GM12878 (cell line): ENCODE data around the gene TWIST1. TPM values are rescaled to one million over a fixed set of nuclear protein-coding genes. Genes with fewer than 3 reads are reported as not detected.

Experiments used
- ATAC-seq: fragments of 200-7000 bp; cut with Tn5 transposase; 3 replicates; pipeline ENCODE4 v1.9.1; 2020; ENCODE audit warnings: mild to moderate bottlenecking, moderate library complexity
- BruUV-seq: library from RNA; stranded (reverse); fragments of 400-500 nt; replicated peaks from 2 replicates; lab custom pipeline; 2021; lab: Mats Ljungman, UMichigan
- CTCF ChIA-PET: fragments of 300-600 bp; sonication (Branson Sonifier 250); formaldehyde crosslinking; extraction: SDS; loops from one replicate; lab custom pipeline; 2021; ENCODE audit warnings: inconsistent platforms; lab: Yijun Ruan, JAX
- POLR2A ChIA-PET: fragments of 350-600 bp; formaldehyde crosslinking; extraction: SDS; loops from one replicate; lab custom pipeline; 2021; ENCODE audit warnings: inconsistent platforms; lab: Charles Lee
- RAD21 ChIA-PET: fragments of 300-600 bp; sonication (Branson Sonifier 250); formaldehyde crosslinking; loops from one replicate; lab custom pipeline; 2023; ENCODE audit warnings: antibody characterized with exemption; ENCODE audit not compliant: unreplicated experiment; lab: Charles Lee
- SMC1A ChIA-PET: fragments of 300-600 bp; sonication (Branson Sonifier 250); formaldehyde crosslinking; loops from one replicate; lab custom pipeline; 2023; ENCODE audit not compliant: unreplicated experiment, uncharacterized antibody; lab: Charles Lee
- DNase-seq: peaks from one replicate; pipeline ENCODE4 v3.0.0-alpha.2; 2011; ENCODE audit warnings: low read depth, low spot score
- FAIRE-seq: peaks from 3 replicates; lab custom pipeline; 2011; peaks lifted over from hg19 to GRCh38; lab: Jason Lieb, UNC
- H2AFZ ChIP-seq: 2 replicates; pipeline ENCODE4 v1.6.0; 2011; ENCODE audit warnings: low read depth, low read length, control low read depth; ENCODE audit not compliant: control insufficient read depth
- H3K27ac ChIP-seq: 2 replicates; pipeline ENCODE4 v1.5.1; 2011; ENCODE audit warnings: control low read depth; ENCODE audit not compliant: control insufficient read depth, insufficient read depth
- H3K27me3 ChIP-seq, 2 experiments: replicated peaks in 1 of 2; 2 replicates each; pipeline versions ENCODE4 v1.6.0 to v1.6.1; 2011; ENCODE audit warnings: low read length in 1 of 2; ENCODE audit not compliant: control insufficient read depth in 2 of 2, insufficient read depth in 2 of 2
- H3K36me3 ChIP-seq, 2 experiments: 2 replicates each; pipeline ENCODE4 v1.5.1; 2011; ENCODE audit warnings: low read length in 1 of 2; ENCODE audit not compliant: control insufficient read depth in 2 of 2, insufficient read depth in 2 of 2
- H3K4me1 ChIP-seq: 2 replicates; pipeline ENCODE4 v1.6.1; 2011; ENCODE audit warnings: mild to moderate bottlenecking, low read length, moderate library complexity, mixed read lengths; ENCODE audit not compliant: control insufficient read depth, insufficient read depth
- H3K4me2 ChIP-seq: 2 replicates; pipeline ENCODE4 v1.6.0; 2011; ENCODE audit warnings: control low read depth; ENCODE audit not compliant: control insufficient read depth, insufficient read depth
- H3K4me3 ChIP-seq: fragments of 200-600 bp; sonication (generic); 2 replicates; pipeline ENCODE4 v1.5.1; 2016
- H3K79me2 ChIP-seq: 2 replicates; pipeline ENCODE4 v1.6.0; 2011; ENCODE audit warnings: low read length; ENCODE audit not compliant: control insufficient read depth, insufficient read depth
- H3K9ac ChIP-seq: 2 replicates; pipeline ENCODE4 v1.8.0; 2011; ENCODE audit warnings: low read length, control low read depth, mixed read lengths; ENCODE audit not compliant: control insufficient read depth, insufficient read depth
- H3K9me3 ChIP-seq: replicated peaks from 3 replicates; pipeline ENCODE4 v1.5.1; 2011; ENCODE audit warnings: mild to moderate bottlenecking, low read length; ENCODE audit not compliant: control insufficient read depth, insufficient read depth
- H4K20me1 ChIP-seq: 2 replicates; pipeline ENCODE4 v1.6.0; 2011; ENCODE audit not compliant: control insufficient read depth, insufficient read depth
- CREB1 ChIP-seq: IDR thresholded peaks from 2 replicates; pipeline ENCODE4 v1.6.1; 2012; ENCODE audit warnings: low read depth, mild to moderate bottlenecking, inconsistent platforms
- IKZF1 ChIP-seq: fragments of 450-650 bp; conservative IDR thresholded peaks from 2 replicates; pipeline ENCODE4 v1.6.1; 2017; ENCODE audit warnings: antibody characterized with exemption, mild to moderate bottlenecking
- KLF5 ChIP-seq: fragments of 450-650 bp; IDR thresholded peaks from 2 replicates; pipeline ENCODE4 v1.6.1; 2014; ENCODE audit warnings: mild to moderate bottlenecking; ENCODE audit not compliant: partially characterized antibody
- MEF2A ChIP-seq: IDR thresholded peaks from 2 replicates; pipeline ENCODE4 v1.6.1; 2011; ENCODE audit warnings: low read depth, mild to moderate bottlenecking, low read length, moderate library complexity; ENCODE audit not compliant: insufficient read depth
- MXI1 ChIP-seq: fragments of 150-350 bp; IDR thresholded peaks from 2 replicates; pipeline ENCODE4 v1.6.1; 2011; ENCODE audit warnings: low read depth, mild to moderate bottlenecking, inconsistent platforms, low read length, improper control_type of control experiment
- NR2C1 ChIP-seq: fragments of 450-650 bp; IDR thresholded peaks from 2 replicates; pipeline ENCODE4 v1.6.1; 2017; ENCODE audit warnings: antibody characterized with exemption, mild to moderate bottlenecking, moderate library complexity
- RCOR1 ChIP-seq: conservative IDR thresholded peaks from 2 replicates; pipeline ENCODE4 v1.6.1; 2012; ENCODE audit warnings: low read depth, low read length, improper control_type of control experiment
- SMC3 ChIP-seq: IDR thresholded peaks from 2 replicates; pipeline ENCODE4 v1.6.1; 2011; ENCODE audit warnings: low read length, improper control_type of control experiment, borderline replicate concordance
- TAF1 ChIP-seq: IDR thresholded peaks from 2 replicates; pipeline ENCODE4 v1.6.1; 2011; ENCODE audit warnings: mild to moderate bottlenecking, low read depth, low read length, borderline replicate concordance
- WRNIP1 ChIP-seq: IDR thresholded peaks from 2 replicates; pipeline ENCODE4 v1.6.1; 2011; ENCODE audit warnings: low read depth, low read length, improper control_type of control experiment, borderline replicate concordance
- ZNF622 ChIP-seq: fragments of 450-650 bp; IDR thresholded peaks from 2 replicates; pipeline ENCODE4 v1.6.1; 2017; ENCODE audit warnings: mild to moderate bottlenecking, inconsistent platforms
- WGBS: methylation state at CpG from one replicate; pipeline ENCODE4 v1.1.6; 2016; ENCODE audit warnings: low lambda C conversion rate; ENCODE audit not compliant: insufficient replicate concordance, insufficient coverage; ENCODE audit errors: missing lambda C conversion rate; 5-methylcytosine and 5-hydroxymethylcytosine counted together
- in situ Hi-C: fragments of 300-500 bp; cut with MboI; formaldehyde crosslinking; loops from 9 replicates; pipeline ENCODE4 v1.14.3; 2018; ENCODE audit warnings: mixed read lengths
- intact Hi-C: fragments of 100-400 bp; cut with micrococcal nuclease; formaldehyde crosslinking; loops from one replicate; pipeline ENCODE4 v1.14.2; 2022; ENCODE audit not compliant: unreplicated experiment
- polyA plus RNA-seq, 11 experiments: library from polyadenylated mRNA; depleted of rRNA in 4 of 11; unstranded in 6 of 11; stranded (reverse) in 5 of 11; fragments of >200 nt; fragmentation: Nextera tagmentation in 4 of 11; fragmentation: Illumina TruSeq in 1 of 11; extraction: Ambion mirVana in 4 of 11; extraction: Trizol in 1 of 11; gene quantifications; 1 replicate in 1 of 11; 2 replicates in 10 of 11; pipeline versions ENCODE4 v1.2.1 to v1.2.3, GENCODE V29; 2011 to 2016; ENCODE audit warnings: inconsistent platforms in 2 of 11, missing spikeins in 2 of 11, low read depth in 1 of 11
- total RNA-seq, 4 experiments: library from RNA; depleted of rRNA in 3 of 4; stranded (reverse); fragments of >200 nt in 3 of 4; fragmentation: Illumina TruSeq in 1 of 4; extraction: Trizol in 1 of 4; gene quantifications; 2 replicates each; pipeline versions ENCODE4 v1.2.1 to v1.2.3, GENCODE V29; 2013 to 2021
- TF ChIP-seq, protein P1 (sequence below): IDR thresholded peaks from 2 replicates; pipeline ENCODE4 v1.6.1; 2012; ENCODE audit warnings: low read depth, low read length, improper control_type of control experiment
- TF ChIP-seq, protein P2 (sequence below): fragments of 450-650 bp; formaldehyde crosslinking; IDR thresholded peaks from 2 replicates; pipeline ENCODE4 v1.5.0; 2022; ENCODE audit warnings: mild to moderate bottlenecking, missing genetic modification characterization
- TF ChIP-seq, protein P3 (sequence below): IDR thresholded peaks from 2 replicates; pipeline ENCODE4 v1.6.1; 2011; ENCODE audit warnings: low read depth, low read length, improper control_type of control experiment, borderline replicate concordance

Gene TWIST1
- total and polyA plus RNA-seq, 10 of the 15 experiments (the other 5 are each of a cell fraction or from before 2014, with no cell fraction given) = not detected

DNA sequence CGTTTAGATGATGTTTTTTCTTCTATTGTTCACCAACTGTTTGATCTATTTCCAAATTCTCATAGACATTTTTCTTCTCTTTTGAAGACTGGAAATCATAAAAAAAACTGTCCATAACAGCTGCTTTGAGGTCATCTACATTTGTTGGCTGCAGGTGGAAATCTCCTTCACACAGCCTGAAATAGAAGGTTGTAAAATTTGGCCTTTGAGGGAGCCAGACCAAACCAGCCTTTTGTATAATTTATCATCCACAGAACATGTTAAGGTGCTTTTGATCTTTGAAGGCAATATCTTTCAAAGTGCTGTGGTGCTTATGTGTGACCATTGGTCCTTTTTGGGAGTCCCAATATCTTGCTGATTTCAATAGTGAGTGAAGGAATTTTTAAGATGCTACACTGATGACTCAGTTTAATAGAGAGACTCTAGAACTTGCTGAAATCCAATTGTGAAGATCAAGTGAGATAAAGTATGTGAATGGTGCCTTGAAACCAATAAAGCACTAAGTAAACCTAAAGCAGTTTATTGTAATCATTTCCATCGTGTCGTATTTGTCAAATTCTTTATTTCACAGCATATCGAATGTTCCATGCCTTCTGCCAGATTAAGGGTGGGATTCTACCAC is 22.4 kb upstream of the TWIST1 start:
- H3K79me2 ChIP-seq = no peaks in the 10 kb centered on the region
- no peaks in the 10 kb centered on the region for H4K20me1 ChIP-seq
- DNase-seq (no peak), FAIRE-seq (no peak), ATAC-seq (no peak)
- H3K27me3 ChIP-seq = peaks cover 0 to 5% of the 10 kb centered on the region in 2 experiments; a peak in 2 of 4 replicates
- ChIA-PET RAD21 (no interaction called here), POLR2A (no interaction called here), CTCF (no interaction called here), SMC1A (no interaction called here)
- TF ChIP-seq KLF5 = no peak
- no peak for TF ChIP-seq ZNF622
- TF ChIP-seq, protein P1, sequence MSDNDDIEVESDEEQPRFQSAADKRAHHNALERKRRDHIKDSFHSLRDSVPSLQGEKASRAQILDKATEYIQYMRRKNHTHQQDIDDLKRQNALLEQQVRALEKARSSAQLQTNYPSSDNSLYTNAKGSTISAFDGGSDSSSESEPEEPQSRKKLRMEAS = no peak
- no peaks in the 10 kb centered on the region for H3K36me3 ChIP-seq
- no TSS peak for BruUV-seq
- no peak overlapping the region for H2AFZ ChIP-seq
- no peak overlapping the region for H3K9ac ChIP-seq
- no peak overlapping the region for H3K27ac ChIP-seq
- intact Hi-C loops = no loop called here
- no peak overlapping the region for H3K4me2 ChIP-seq
- H3K4me3 ChIP-seq = no peak overlapping the region
- H3K9me3 ChIP-seq = no peaks in the 10 kb centered on the region
- 44% methylated on average over 4 of the region's 4 CpGs for WGBS
- H3K4me1 ChIP-seq = no peaks in the 10 kb centered on the region
- in situ Hi-C loops = no loop called here

DNA sequence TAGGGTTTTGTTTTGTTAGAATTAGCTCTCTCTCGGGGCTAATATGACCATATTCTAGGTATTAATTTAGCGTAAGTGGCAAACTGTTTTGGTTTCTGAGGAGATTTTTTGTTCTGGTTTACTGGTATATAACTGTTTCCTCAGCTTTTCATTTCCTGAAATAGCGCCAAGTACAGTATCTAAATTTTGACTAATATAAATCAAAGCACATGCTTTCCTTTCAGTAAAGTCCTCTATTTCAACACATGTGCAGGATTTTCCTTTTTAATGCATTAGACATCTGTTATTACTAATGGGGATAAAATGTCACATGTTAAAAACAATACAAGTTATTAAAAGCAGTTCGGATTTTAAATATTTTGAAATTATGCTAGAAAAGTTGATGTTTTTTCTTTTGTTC is 16.4 kb upstream of the TWIST1 start:
- H3K27me3 ChIP-seq = no peaks in the 10 kb centered on the region
- DNase-seq (no peak), FAIRE-seq (no peak), ATAC-seq (no peak)
- no peak overlapping the region for H3K27ac ChIP-seq
- intact Hi-C loops = no loop called here
- WGBS = 9% methylated on average over 4 of the region's 4 CpGs
- no peaks in the 10 kb centered on the region for H3K4me1 ChIP-seq
- ChIA-PET RAD21 (no interaction called here), POLR2A (no interaction called here), CTCF (interaction anchor here (1.2 kb wide), 1 partner anchor 12 kb away, joined by 4 read pairs; no protein-coding TSS in a partner anchor), SMC1A (no interaction called here)
- H3K4me2 ChIP-seq = no peak overlapping the region
- H3K79me2 ChIP-seq = no peaks in the 10 kb centered on the region
- no peaks in the 10 kb centered on the region for H4K20me1 ChIP-seq
- no TSS peak for BruUV-seq
- H2AFZ ChIP-seq = no peak overlapping the region
- H3K9me3 ChIP-seq = no peaks in the 10 kb centered on the region
- no peak overlapping the region for H3K4me3 ChIP-seq
- no peaks in the 10 kb centered on the region for H3K36me3 ChIP-seq
- H3K9ac ChIP-seq = no peak overlapping the region
- in situ Hi-C loops = no loop called here
- TF ChIP-seq, protein P2, sequence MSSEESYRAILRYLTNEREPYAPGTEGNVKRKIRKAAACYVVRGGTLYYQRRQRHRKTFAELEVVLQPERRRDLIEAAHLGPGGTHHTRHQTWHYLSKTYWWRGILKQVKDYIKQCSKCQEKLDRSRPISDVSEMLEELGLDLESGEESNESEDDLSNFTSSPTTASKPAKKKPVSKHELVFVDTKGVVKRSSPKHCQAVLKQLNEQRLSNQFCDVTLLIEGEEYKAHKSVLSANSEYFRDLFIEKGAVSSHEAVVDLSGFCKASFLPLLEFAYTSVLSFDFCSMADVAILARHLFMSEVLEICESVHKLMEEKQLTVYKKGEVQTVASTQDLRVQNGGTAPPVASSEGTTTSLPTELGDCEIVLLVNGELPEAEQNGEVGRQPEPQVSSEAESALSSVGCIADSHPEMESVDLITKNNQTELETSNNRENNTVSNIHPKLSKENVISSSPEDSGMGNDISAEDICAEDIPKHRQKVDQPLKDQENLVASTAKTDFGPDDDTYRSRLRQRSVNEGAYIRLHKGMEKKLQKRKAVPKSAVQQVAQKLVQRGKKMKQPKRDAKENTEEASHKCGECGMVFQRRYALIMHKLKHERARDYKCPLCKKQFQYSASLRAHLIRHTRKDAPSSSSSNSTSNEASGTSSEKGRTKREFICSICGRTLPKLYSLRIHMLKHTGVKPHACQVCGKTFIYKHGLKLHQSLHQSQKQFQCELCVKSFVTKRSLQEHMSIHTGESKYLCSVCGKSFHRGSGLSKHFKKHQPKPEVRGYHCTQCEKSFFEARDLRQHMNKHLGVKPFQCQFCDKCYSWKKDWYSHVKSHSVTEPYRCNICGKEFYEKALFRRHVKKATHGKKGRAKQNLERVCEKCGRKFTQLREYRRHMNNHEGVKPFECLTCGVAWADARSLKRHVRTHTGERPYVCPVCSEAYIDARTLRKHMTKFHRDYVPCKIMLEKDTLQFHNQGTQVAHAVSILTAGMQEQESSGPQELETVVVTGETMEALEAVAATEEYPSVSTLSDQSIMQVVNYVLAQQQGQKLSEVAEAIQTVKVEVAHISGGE = no peak
- TF ChIP-seq IKZF1 = no peak
- no peak for TF ChIP-seq MXI1
- no peak for TF ChIP-seq CREB1
- TF ChIP-seq SMC3 = no peak
- no peak for TF ChIP-seq WRNIP1
- TF ChIP-seq RCOR1 = no peak
- no peak for TF ChIP-seq NR2C1
- TF ChIP-seq, protein P3, sequence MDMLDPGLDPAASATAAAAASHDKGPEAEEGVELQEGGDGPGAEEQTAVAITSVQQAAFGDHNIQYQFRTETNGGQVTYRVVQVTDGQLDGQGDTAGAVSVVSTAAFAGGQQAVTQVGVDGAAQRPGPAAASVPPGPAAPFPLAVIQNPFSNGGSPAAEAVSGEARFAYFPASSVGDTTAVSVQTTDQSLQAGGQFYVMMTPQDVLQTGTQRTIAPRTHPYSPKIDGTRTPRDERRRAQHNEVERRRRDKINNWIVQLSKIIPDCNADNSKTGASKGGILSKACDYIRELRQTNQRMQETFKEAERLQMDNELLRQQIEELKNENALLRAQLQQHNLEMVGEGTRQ = no peak
- no peak for TF ChIP-seq TAF1
- TF ChIP-seq MEF2A = no peak
